ENCODE results near the gene UNC5A. TPM values are rescaled to one million over a fixed set of nuclear protein-coding genes. Genes with fewer than 3 reads are reported as not detected.
"Not testable (repeated sequence)": the region's sequence is repeated elsewhere in the genome, so short reads cannot be mapped to it uniquely, and the experiment has no call there.

Gene UNC5A
- total RNA-seq, 1 donor from 2014 or later: not detected

DNA sequence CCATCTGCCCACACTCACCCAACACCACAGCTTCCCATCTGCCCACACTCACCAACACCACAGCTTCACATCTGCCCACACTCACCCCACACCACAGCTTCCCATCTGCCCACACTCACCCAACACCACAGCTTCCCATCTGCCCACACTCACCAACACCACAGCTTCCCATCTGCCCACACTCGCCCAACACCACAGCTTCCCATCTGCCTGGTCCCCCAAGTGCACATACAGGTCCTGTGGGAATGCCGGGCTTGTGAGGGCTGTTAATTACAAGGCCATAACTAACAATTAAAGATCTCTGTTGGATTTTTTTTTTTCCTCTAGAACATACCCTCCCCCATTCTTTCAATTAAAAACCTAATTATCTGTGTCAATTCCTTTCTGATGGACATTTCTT is 62.7 kb downstream of the UNC5A start:
- Mint-ChIP-seq H3K4me3 (ENCODE audit: unreplicated experiment) (peak overlapping the region; percentile 33), H3K27me3 (ENCODE audit: unreplicated experiment) (peaks cover 11% of the 10 kb centered on the region)
- H3K9me3 Mint-ChIP-seq (ENCODE audit: unreplicated experiment); H3K36me3 Mint-ChIP-seq (ENCODE audit: low read depth, unreplicated experiment); DNase-seq (ENCODE audit: low spot score); H3K27ac Mint-ChIP-seq (ENCODE audit: unreplicated experiment); H3K4me1 Mint-ChIP-seq (ENCODE audit: unreplicated experiment): not testable (repeated sequence)

DNA sequence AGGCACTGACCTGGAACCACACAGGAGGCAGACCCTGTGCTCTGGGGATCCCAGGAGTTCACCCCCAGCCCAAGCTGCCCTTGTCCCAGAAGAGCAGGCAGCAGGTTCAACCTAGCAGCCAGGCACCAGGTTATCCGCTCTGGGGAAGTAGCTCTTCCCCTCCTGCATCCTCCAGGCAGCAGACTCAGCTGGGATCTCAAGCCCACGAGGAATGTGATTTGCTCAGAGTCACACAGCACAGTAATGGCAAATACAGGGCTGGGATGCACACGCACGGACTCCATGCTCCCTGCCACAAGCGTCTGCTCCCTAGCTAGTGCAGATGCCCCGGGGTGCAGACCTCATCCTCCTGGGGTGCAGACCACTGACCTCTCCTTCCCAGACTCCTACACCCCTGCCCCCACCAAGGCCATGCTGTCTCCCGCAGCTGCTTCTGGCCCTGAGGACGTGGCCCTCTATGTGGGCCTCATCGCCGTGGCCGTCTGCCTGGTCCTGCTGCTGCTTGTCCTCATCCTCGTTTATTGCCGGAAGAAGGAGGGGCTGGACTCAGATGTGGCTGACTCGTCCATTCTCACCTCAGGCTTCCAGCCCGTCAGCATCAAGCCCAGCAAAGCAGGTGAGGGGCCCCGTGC is 63.3 kb downstream of the UNC5A start:
- Mint-ChIP-seq H3K4me3 (ENCODE audit: unreplicated experiment) (no peak overlapping the region), H3K4me1 (ENCODE audit: unreplicated experiment) (no peaks in the 10 kb centered on the region), H3K36me3 (ENCODE audit: low read depth, unreplicated experiment) (no peaks in the 10 kb centered on the region), H3K27me3 (ENCODE audit: unreplicated experiment) (peaks cover 10% of the 10 kb centered on the region), H3K9me3 (ENCODE audit: unreplicated experiment) (no peaks in the 10 kb centered on the region), H3K27ac (ENCODE audit: unreplicated experiment) (no peak overlapping the region)
- TF ChIP-seq, protein P1, sequence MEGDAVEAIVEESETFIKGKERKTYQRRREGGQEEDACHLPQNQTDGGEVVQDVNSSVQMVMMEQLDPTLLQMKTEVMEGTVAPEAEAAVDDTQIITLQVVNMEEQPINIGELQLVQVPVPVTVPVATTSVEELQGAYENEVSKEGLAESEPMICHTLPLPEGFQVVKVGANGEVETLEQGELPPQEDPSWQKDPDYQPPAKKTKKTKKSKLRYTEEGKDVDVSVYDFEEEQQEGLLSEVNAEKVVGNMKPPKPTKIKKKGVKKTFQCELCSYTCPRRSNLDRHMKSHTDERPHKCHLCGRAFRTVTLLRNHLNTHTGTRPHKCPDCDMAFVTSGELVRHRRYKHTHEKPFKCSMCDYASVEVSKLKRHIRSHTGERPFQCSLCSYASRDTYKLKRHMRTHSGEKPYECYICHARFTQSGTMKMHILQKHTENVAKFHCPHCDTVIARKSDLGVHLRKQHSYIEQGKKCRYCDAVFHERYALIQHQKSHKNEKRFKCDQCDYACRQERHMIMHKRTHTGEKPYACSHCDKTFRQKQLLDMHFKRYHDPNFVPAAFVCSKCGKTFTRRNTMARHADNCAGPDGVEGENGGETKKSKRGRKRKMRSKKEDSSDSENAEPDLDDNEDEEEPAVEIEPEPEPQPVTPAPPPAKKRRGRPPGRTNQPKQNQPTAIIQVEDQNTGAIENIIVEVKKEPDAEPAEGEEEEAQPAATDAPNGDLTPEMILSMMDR (IDR thresholded peaks at IDR 0.05; ENCODE audit: unreplicated experiment): no peak
- DNase-seq (ENCODE audit: low spot score): no peak

- Mint-ChIP-seq H3K27ac (ENCODE audit: unreplicated experiment) (no peak overlapping the region), H3K27me3 (ENCODE audit: unreplicated experiment) (peaks cover 8% of the 10 kb centered on the region), H3K9me3 (ENCODE audit: unreplicated experiment) (no peaks in the 10 kb centered on the region), H3K4me3 (ENCODE audit: unreplicated experiment) (no peak overlapping the region), H3K4me1 (ENCODE audit: unreplicated experiment) (no peaks in the 10 kb centered on the region), H3K36me3 (ENCODE audit: low read depth, unreplicated experiment) (no peaks in the 10 kb centered on the region)
- DNase-seq (ENCODE audit: low spot score): no peak
- TF ChIP-seq, protein P1 (IDR thresholded peaks at IDR 0.05; ENCODE audit: unreplicated experiment): no peak
Observed at GRCh38 chr5:176874198-176874780, 63.9 kb downstream of the UNC5A start.

GRCh38 chr5:176875014-176875550 is 64.7 kb downstream of the UNC5A start:
- no peaks in the 10 kb centered on the region for H3K9me3 Mint-ChIP-seq (ENCODE audit: unreplicated experiment)
- TF ChIP-seq, protein P1 (IDR thresholded peaks at IDR 0.05; ENCODE audit: unreplicated experiment): no peak
- DNase-seq (ENCODE audit: low spot score): no peak
- H3K4me3 Mint-ChIP-seq (ENCODE audit: unreplicated experiment): no peak overlapping the region
- H3K27me3 Mint-ChIP-seq (ENCODE audit: unreplicated experiment): peaks cover 8% of the 10 kb centered on the region
- no peak overlapping the region for H3K27ac Mint-ChIP-seq (ENCODE audit: unreplicated experiment)
- H3K36me3 Mint-ChIP-seq (ENCODE audit: low read depth, unreplicated experiment): no peaks in the 10 kb centered on the region
- no peaks in the 10 kb centered on the region for H3K4me1 Mint-ChIP-seq (ENCODE audit: unreplicated experiment)

DNA sequence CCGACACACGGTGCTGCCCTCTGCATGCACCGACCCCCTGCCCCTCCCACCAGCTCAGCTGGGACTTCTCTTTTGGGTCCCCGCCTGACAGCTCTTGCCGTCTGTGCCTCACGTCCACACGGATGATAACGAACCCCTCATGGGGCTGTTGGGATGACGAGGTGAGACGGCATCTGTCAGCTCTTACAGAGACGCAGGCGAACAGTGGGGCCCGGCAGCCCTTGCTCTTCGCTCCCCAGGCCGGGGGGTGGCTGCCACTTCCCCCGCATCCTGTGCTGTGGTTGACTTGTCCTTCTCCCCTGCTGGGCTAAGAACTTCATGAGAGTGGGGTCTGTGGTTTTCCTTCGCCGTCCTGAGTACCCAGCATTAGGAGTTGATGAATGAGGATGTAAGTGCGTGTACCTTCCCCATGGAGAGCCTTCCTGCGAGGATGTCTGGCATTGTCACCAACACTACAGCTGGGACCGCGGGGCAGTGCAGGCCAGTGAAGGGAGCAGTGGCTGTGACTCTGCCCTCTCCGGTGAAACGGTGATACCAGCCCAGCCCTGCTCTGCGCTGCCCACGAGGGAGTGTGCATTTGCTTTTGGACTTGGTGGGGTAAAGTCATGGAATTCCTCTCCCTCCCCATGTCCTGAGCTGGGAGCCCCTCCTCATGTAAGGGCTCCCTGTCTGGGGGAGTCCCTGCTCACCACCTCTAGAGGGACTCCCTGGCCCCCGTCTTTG is 65.6 kb downstream of the UNC5A start:
- peaks cover 8% of the 10 kb centered on the region for H3K27me3 Mint-ChIP-seq (ENCODE audit: unreplicated experiment)
- H3K27ac Mint-ChIP-seq (ENCODE audit: unreplicated experiment): no peak overlapping the region
- H3K36me3 Mint-ChIP-seq (ENCODE audit: low read depth, unreplicated experiment): no peaks in the 10 kb centered on the region
- no peak for DNase-seq (ENCODE audit: low spot score)
- no peaks in the 10 kb centered on the region for H3K4me1 Mint-ChIP-seq (ENCODE audit: unreplicated experiment)
- no peaks in the 10 kb centered on the region for H3K9me3 Mint-ChIP-seq (ENCODE audit: unreplicated experiment)
- TF ChIP-seq, protein P1 (IDR thresholded peaks at IDR 0.05; ENCODE audit: unreplicated experiment): no peak
- H3K4me3 Mint-ChIP-seq (ENCODE audit: unreplicated experiment): no peak overlapping the region

All from endothelial cell (in vitro differentiated cells).